CD14-positive monocyte (primary cell): ENCODE measurements around the gene FNDC3B. TPM values are rescaled to one million over a fixed set of nuclear protein-coding genes. Genes with fewer than 3 reads are reported as not detected.

Experiments
- DNase-seq, 3 donors: peaks; one replicate each; pipeline ENCODE4 v3.0.0-alpha.2; 2011 to 2022
- H2AFZ ChIP-seq: 2 replicates; pipeline ENCODE4 v1.6.0; 2012; ENCODE audit warnings: mild to moderate bottlenecking, low read depth, low read length, inconsistent platforms; ENCODE audit not compliant: insufficient read depth, poor library complexity, severe bottlenecking
- H3K27ac ChIP-seq, 2 donors: 1 replicate in 1 of 2; 2 replicates in 1 of 2; pipeline ENCODE4 v1.5.1; 2012 to 2013; ENCODE audit warnings: low read length in 2 of 2, control low read depth in 1 of 2, inconsistent platforms in 1 of 2, low read depth in 1 of 2, mild to moderate bottlenecking in 1 of 2
- H3K27me3 ChIP-seq, 2 donors: one replicate each; pipeline versions ENCODE4 v1.6.0 to v1.6.1; 2011 to 2013; ENCODE audit warnings: low read length in 2 of 2; ENCODE audit not compliant: control insufficient read depth in 2 of 2, insufficient read depth in 2 of 2
- H3K36me3 ChIP-seq, 2 donors: replicated peaks in 1 of 2; 1 replicate in 1 of 2; 2 replicates in 1 of 2; pipeline versions ENCODE4 v1.5.1 to v1.6.1; 2012 to 2013; ENCODE audit warnings: low read length in 2 of 2, control low read depth in 1 of 2, inconsistent platforms in 1 of 2, mild to moderate bottlenecking in 1 of 2; ENCODE audit not compliant: insufficient read depth in 2 of 2, control insufficient read depth in 1 of 2
- H3K4me1 ChIP-seq, 2 donors: 1 replicate in 1 of 2; 2 replicates in 1 of 2; pipeline versions ENCODE4 v1.5.1 to v1.6.1; 2012 to 2013; ENCODE audit warnings: low read length in 2 of 2, control low read depth in 1 of 2, inconsistent platforms in 1 of 2, mild to moderate bottlenecking in 1 of 2, moderate library complexity in 1 of 2; ENCODE audit not compliant: insufficient read depth in 2 of 2, control insufficient read depth in 1 of 2
- H3K4me2 ChIP-seq: replicated peaks from 2 replicates; pipeline ENCODE3; 2012; ENCODE audit warnings: low read length, moderate library complexity, mild to moderate bottlenecking; ENCODE audit not compliant: poor library complexity, severe bottlenecking; ENCODE audit errors: extremely low read depth
- H3K4me3 ChIP-seq, 3 experiments: fragments of 200-600 bp in 1 of 3; sonication (generic) in 1 of 3; replicated peaks in 1 of 3; 1 replicate in 2 of 3; 2 replicates in 1 of 3; pipeline ENCODE4 v1.5.1; 2011 to 2013; ENCODE audit warnings: low read length in 3 of 3, mild to moderate bottlenecking in 3 of 3, control low read depth in 2 of 3, low read depth in 2 of 3, inconsistent platforms in 1 of 3, moderate library complexity in 1 of 3
- H3K79me2 ChIP-seq: 2 replicates; pipeline ENCODE4 v1.6.0; 2012; ENCODE audit warnings: mild to moderate bottlenecking, control low read depth, inconsistent platforms, low read length, moderate library complexity; ENCODE audit not compliant: insufficient read depth
- H3K9ac ChIP-seq: 2 replicates; pipeline ENCODE4 v1.6.0; 2017; ENCODE audit warnings: low read length, mild to moderate bottlenecking; ENCODE audit not compliant: insufficient read depth, poor library complexity, severe bottlenecking
- H3K9me3 ChIP-seq, 2 donors: replicated peaks in 1 of 2; 1 replicate in 1 of 2; 2 replicates in 1 of 2; pipeline versions ENCODE4 v1.5.1 to v1.6.1; 2012 to 2013; ENCODE audit warnings: low read length in 2 of 2, control low read depth in 1 of 2; ENCODE audit not compliant: control insufficient read depth in 1 of 2, insufficient read depth in 1 of 2
- H4K20me1 ChIP-seq: 2 replicates; pipeline ENCODE4 v1.6.0; 2012; ENCODE audit warnings: mild to moderate bottlenecking, low read length, control low read depth, moderate library complexity; ENCODE audit not compliant: insufficient read depth
- H3K27ac Mint-ChIP-seq, 7 donors: one replicate each; pipeline ENCODE4 v1.8.0; 2020; ENCODE audit warnings: mild to moderate bottlenecking in 7 of 7, mixed read lengths in 7 of 7, moderate library complexity in 6 of 7, inconsistent platforms in 2 of 7
- H3K27me3 Mint-ChIP-seq, 3 donors: one replicate each; pipeline ENCODE4 v1.8.0; 2021 to 2022; ENCODE audit warnings: low read depth in 3 of 3, mild to moderate bottlenecking in 3 of 3, mixed read lengths in 3 of 3, moderate library complexity in 3 of 3, inconsistent platforms in 1 of 3
- H3K36me3 Mint-ChIP-seq, 2 donors: one replicate each; pipeline ENCODE4 v1.8.0; 2020; ENCODE audit warnings: mixed read lengths in 2 of 2, inconsistent platforms in 1 of 2, mild to moderate bottlenecking in 1 of 2
- H3K4me1 Mint-ChIP-seq: one replicate; pipeline ENCODE4 v1.8.0; 2020; ENCODE audit warnings: mild to moderate bottlenecking, mixed read lengths
- H3K4me3 Mint-ChIP-seq, 2 donors: one replicate each; pipeline ENCODE4 v1.8.0; 2020; ENCODE audit warnings: mild to moderate bottlenecking in 2 of 2, mixed read lengths in 2 of 2, moderate library complexity in 1 of 2
- H3K9me3 Mint-ChIP-seq, 7 donors: one replicate each; pipeline ENCODE4 v1.8.0; 2020 to 2022; ENCODE audit warnings: mixed read lengths in 7 of 7, mild to moderate bottlenecking in 6 of 7, moderate library complexity in 6 of 7, inconsistent platforms in 2 of 7
- WGBS: methylation state at CpG from one replicate; pipeline ENCODE4 v1.1.5; 2013; ENCODE audit warnings: missing lambda C conversion rate; ENCODE audit not compliant: insufficient coverage; 5-methylcytosine and 5-hydroxymethylcytosine counted together
- intact Hi-C, 2 donors: fragments of 100-400 bp; cut with micrococcal nuclease; formaldehyde crosslinking; loops; one replicate each; pipeline versions ENCODE4 v1.15.0 to v1.15.1; 2023
- polyA plus RNA-seq, 3 donors: library from polyadenylated mRNA; depleted of rRNA in 1 of 3; unstranded in 2 of 3; stranded (reverse) in 1 of 3; fragments of 300-500 nt in 2 of 3; fragments of >200 nt in 1 of 3; fragmentation: Illumina TruSeq in 2 of 3; gene quantifications; 1 replicate in 2 of 3; 2 replicates in 1 of 3; pipeline ENCODE4 v1.2.3, GENCODE V29; 2012 to 2021
- TF ChIP-seq, protein P1 (sequence below): fragments of 200-600 bp; IDR thresholded peaks from one replicate; pipeline ENCODE4 v1.8.0; 2022; ENCODE audit warnings: antibody characterized with exemption, mild to moderate bottlenecking

Gene FNDC3B
- polyA plus RNA-seq, 3 donors: 19.6 to 36.1 (median 25.7) TPM

DNA sequence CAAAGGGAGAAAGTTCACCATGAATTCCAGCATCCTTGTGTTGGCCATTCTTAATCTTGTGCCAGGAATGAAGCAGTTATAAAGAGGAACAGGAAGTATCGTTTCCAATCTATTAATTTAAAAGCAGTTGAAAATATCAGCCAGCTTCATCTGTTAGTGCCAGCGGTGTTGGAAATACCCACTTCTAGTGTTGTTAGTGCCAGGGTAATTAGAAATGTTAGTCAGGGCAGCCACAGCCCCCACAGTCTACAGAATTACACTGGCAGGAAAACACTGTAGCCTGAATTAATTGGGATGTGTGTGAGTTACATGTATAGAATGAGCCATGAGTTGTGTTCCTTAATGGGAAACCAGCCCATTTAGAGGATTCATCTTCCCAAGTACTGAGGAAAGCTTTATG lies 281.1 kb downstream of the FNDC3B start:
- intact Hi-C loops: no loop called here
- H3K27ac ChIP-seq: peak overlapping the region in 1 of 2 donors; percentile 67
- H3K27me3 ChIP-seq: no peaks in the 10 kb centered on the region
- H3K79me2 ChIP-seq: peaks cover 3% of the 10 kb centered on the region
- H3K4me1 Mint-ChIP-seq: peaks cover 15% of the 10 kb centered on the region
- peaks cover 50 to 79% of the 10 kb centered on the region in 2 donors for H3K36me3 ChIP-seq
- peaks cover 0 to 3% (median 2%) of the 10 kb centered on the region in 3 donors for H3K27me3 Mint-ChIP-seq
- H3K4me1 ChIP-seq: peaks cover 14% of the 10 kb centered on the region in 2 donors
- H3K9me3 Mint-ChIP-seq: peaks cover 0 to 3% (median 0%) of the 10 kb centered on the region in 7 donors
- peaks cover 53 to 86% of the 10 kb centered on the region in 2 donors for H3K36me3 Mint-ChIP-seq
- H3K4me3 ChIP-seq: no peak overlapping the region
- DNase-seq: no peak
- no peak overlapping the region for H3K9ac ChIP-seq
- TF ChIP-seq, protein P1, sequence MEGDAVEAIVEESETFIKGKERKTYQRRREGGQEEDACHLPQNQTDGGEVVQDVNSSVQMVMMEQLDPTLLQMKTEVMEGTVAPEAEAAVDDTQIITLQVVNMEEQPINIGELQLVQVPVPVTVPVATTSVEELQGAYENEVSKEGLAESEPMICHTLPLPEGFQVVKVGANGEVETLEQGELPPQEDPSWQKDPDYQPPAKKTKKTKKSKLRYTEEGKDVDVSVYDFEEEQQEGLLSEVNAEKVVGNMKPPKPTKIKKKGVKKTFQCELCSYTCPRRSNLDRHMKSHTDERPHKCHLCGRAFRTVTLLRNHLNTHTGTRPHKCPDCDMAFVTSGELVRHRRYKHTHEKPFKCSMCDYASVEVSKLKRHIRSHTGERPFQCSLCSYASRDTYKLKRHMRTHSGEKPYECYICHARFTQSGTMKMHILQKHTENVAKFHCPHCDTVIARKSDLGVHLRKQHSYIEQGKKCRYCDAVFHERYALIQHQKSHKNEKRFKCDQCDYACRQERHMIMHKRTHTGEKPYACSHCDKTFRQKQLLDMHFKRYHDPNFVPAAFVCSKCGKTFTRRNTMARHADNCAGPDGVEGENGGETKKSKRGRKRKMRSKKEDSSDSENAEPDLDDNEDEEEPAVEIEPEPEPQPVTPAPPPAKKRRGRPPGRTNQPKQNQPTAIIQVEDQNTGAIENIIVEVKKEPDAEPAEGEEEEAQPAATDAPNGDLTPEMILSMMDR: no peak
- peaks cover 26% of the 10 kb centered on the region for H4K20me1 ChIP-seq
- no peak overlapping the region for H3K4me3 Mint-ChIP-seq
- H3K9me3 ChIP-seq: no peaks in the 10 kb centered on the region
- no peak overlapping the region for H3K4me2 ChIP-seq
- H2AFZ ChIP-seq: no peak overlapping the region
- peak overlapping the region in 5 of 7 donors; percentile 3 to 89 (median 66) for H3K27ac Mint-ChIP-seq
- no CpG with 5 or more reads among the region's 2 CpGs for WGBS

DNA sequence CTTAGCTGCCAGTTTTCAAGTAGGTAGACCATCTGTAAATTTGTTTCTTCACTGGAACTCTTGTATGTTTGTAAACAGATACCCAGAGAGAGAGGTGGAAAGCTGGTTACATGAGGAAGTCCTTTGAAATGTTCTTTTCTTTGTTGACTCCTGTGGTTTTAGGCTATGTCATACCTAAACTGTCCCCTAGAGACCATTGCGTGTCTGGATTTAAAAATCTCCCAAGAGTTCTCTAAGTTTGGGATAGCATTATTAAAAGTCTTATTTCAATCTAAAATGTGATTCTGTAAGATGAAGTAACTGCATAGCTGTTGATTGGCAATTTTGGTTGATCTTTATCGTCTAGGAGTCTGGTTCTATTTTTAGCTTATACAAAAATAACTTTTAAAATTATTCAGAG lies 281.7 kb downstream of the FNDC3B start:
- TF ChIP-seq, protein P1: no peak
- H3K36me3 Mint-ChIP-seq: peaks cover 57 to 86% of the 10 kb centered on the region in 2 donors
- H3K4me1 Mint-ChIP-seq: peaks cover 12% of the 10 kb centered on the region
- H3K27ac Mint-ChIP-seq: peak overlapping the region in 4 of 7 donors; percentile 3 to 61 (median 32)
- intact Hi-C loops: no loop called here
- Histone ChIP-seq H3K36me3 (peaks cover 52 to 79% of the 10 kb centered on the region in 2 donors), H4K20me1 (peaks cover 26% of the 10 kb centered on the region), H3K27me3 (no peaks in the 10 kb centered on the region), H2AFZ (no peak overlapping the region), H3K4me1 (peaks cover 14% of the 10 kb centered on the region in 2 donors), H3K27ac (peak overlapping the region in 1 of 2 donors; percentile 67), H3K9ac (no peak overlapping the region), H3K9me3 (no peaks in the 10 kb centered on the region), H3K4me2 (no peak overlapping the region), H3K4me3 (no peak overlapping the region), H3K79me2 (peaks cover 3% of the 10 kb centered on the region)
- DNase-seq: peak in 1 of 3 donors; percentile 19
- no CpG with 5 or more reads among the region's 2 CpGs for WGBS
- peaks cover 0 to 3% (median 0%) of the 10 kb centered on the region in 7 donors for H3K9me3 Mint-ChIP-seq
- no peak overlapping the region for H3K4me3 Mint-ChIP-seq
- H3K27me3 Mint-ChIP-seq: peaks cover 0 to 3% (median 2%) of the 10 kb centered on the region in 3 donors
